SH-SY5Y (cell line): Measurements from ENCODE around the gene AMH.

Experiments used
- GATA2 ChIP-seq: IDR thresholded peaks from 2 replicates; pipeline ENCODE4 v1.6.1; 2011; ENCODE audit warnings: mild to moderate bottlenecking, low read depth, low read length
- GATA3 ChIP-seq: IDR thresholded peaks from 2 replicates; pipeline ENCODE4 v1.6.1; 2011; ENCODE audit warnings: low read depth, mild to moderate bottlenecking, low read length, moderate library complexity

DNA sequence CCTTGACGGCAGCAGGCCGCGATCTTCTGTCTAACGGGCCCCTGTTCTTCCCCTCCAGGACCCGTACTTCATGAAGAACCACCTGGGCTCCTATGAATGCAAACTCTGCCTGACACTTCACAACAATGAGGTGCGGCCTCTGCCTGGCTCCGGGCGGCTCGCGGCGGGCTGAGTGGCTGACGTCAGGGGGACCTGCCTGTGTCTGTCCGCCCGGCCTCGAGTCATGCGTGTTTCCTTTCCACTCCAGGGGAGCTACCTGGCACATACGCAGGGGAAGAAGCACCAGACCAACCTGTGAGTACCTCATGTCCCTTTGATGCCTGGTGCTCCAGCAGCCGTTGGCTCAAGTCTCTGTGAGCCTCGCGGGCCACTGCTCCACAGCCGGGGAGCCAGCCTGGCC is 4.6 kb upstream of the AMH start:
- TF ChIP-seq GATA3 (no peak), GATA2 (no peak)
